Activated naive CD8-positive, alpha-beta T cell treated with anti-CD3 and anti-CD28 coated beads, Interleukin-2, amount 50 U/mL, for 16 hours (primary cell): Measurements from ENCODE around the gene GIGYF2.
"Not testable (repeated sequence)": the region's sequence is repeated elsewhere in the genome, so short reads cannot be mapped to it uniquely, and the experiment has no call there.

Experiments used
- DNase-seq: peaks from one replicate; pipeline ENCODE4 v3.0.0-alpha.2; 2020; ENCODE audit warnings: low read depth, low spot score

GIGYF2 gene

GRCh38 chr2:232697059-232697806, at the start of gene GIGYF2:
TSS of gene GIGYF2 (plus strand) at chr2:232697331. CDS start at chr2:232735198, 37,867 bp downstream.
- peak; percentile 91 for DNase-seq

- DNase-seq, result no peak
Measured at GRCh38 chr2:232649033-232649432, 48.1 kb upstream of the GIGYF2 start.

GRCh38 chr2:232652505-232652851, 44.7 kb upstream of the GIGYF2 start:
- DNase-seq, result no peak

GRCh38 chr2:232653441-232653840, 43.7 kb upstream of the GIGYF2 start:
- DNase-seq, result no peak

- no peak for DNase-seq
Measured at GRCh38 chr2:232655392-232655791, 41.7 kb upstream of the GIGYF2 start.

- DNase-seq, result no peak
Measured at GRCh38 chr2:232658217-232658785, 38.8 kb upstream of the GIGYF2 start.

- no peak for DNase-seq
Measured at GRCh38 chr2:232659359-232659758, 37.8 kb upstream of the GIGYF2 start.

- DNase-seq, result no peak
Measured at GRCh38 chr2:232662486-232663260, 34.5 kb upstream of the GIGYF2 start.

- DNase-seq, result no peak
Measured at GRCh38 chr2:232666051-232666805, 30.9 kb upstream of the GIGYF2 start.

GRCh38 chr2:232667989-232668583, 29.0 kb upstream of the GIGYF2 start:
- no peak for DNase-seq

GRCh38 chr2:232668805-232669444, 28.2 kb upstream of the GIGYF2 start:
- no peak for DNase-seq

- DNase-seq, result no peak
Measured at GRCh38 chr2:232672588-232672987, 24.5 kb upstream of the GIGYF2 start.

GRCh38 chr2:232674491-232674890, 22.6 kb upstream of the GIGYF2 start:
- no peak for DNase-seq

- no peak for DNase-seq
Measured at GRCh38 chr2:232675381-232675780, 21.8 kb upstream of the GIGYF2 start.

- DNase-seq, result no peak
Measured at GRCh38 chr2:232680006-232680405, 17.1 kb upstream of the GIGYF2 start.

- DNase-seq, result no peak
Measured at GRCh38 chr2:232681527-232681926, 15.6 kb upstream of the GIGYF2 start.

GRCh38 chr2:232683368-232683767, 13.8 kb upstream of the GIGYF2 start:
- no peak for DNase-seq

GRCh38 chr2:232685391-232685790, 11.7 kb upstream of the GIGYF2 start:
- DNase-seq, result not testable (repeated sequence)

GRCh38 chr2:232687382-232688160, 9.6 kb upstream of the GIGYF2 start:
- DNase-seq, result no peak

GRCh38 chr2:232688201-232688600, 8.9 kb upstream of the GIGYF2 start:
- no peak for DNase-seq
